Heart right ventricle (tissue), 16 donors: ENCODE data around the gene MINPP1. TPM values are rescaled to one million over a fixed set of nuclear protein-coding genes. Genes with fewer than 3 reads are reported as not detected.
A peak's percentile ranks its signal among the peaks of the same experiment; 100 is the strongest.

ENCODE experiments used
- ATAC-seq, 8 donors: fragments of 200-7000 bp; cut with Tn5 transposase; one replicate each; pipeline ENCODE4 v1.9.1; 2020; ENCODE audit warnings: mild to moderate bottlenecking in 8 of 8, moderate library complexity in 8 of 8, moderate number of reproducible peaks in 1 of 8
- DNase-seq, 2 donors: peaks; one replicate each; pipeline ENCODE4 v3.0.0-alpha.2; 2020
- H3K27ac ChIP-seq, 10 donors: fragments of 200-600 bp; sonication (generic) in 2 of 10; one replicate each; pipeline versions ENCODE4 v1.5.0 to v1.8.0; 2020 to 2022; ENCODE audit warnings: mild to moderate bottlenecking in 3 of 10
- H3K27me3 ChIP-seq, 7 donors: fragments of 200-600 bp; one replicate each; pipeline ENCODE4 v1.8.0; 2021 to 2022; ENCODE audit warnings: mild to moderate bottlenecking in 2 of 7
- H3K36me3 ChIP-seq, 9 donors: fragments of 200-600 bp; sonication (generic) in 1 of 9; one replicate each; pipeline versions ENCODE4 v1.5.0 to v1.8.0; 2020 to 2022; ENCODE audit warnings: mild to moderate bottlenecking in 2 of 9
- H3K4me1 ChIP-seq, 9 donors: fragments of 200-600 bp; sonication (generic) in 1 of 9; one replicate each; pipeline versions ENCODE4 v1.5.0 to v1.8.0; 2020 to 2022; ENCODE audit warnings: mild to moderate bottlenecking in 4 of 9
- H3K4me3 ChIP-seq, 10 donors: fragments of 200-600 bp; sonication (generic) in 2 of 10; one replicate each; pipeline versions ENCODE4 v1.5.0 to v1.8.0; 2020 to 2022; ENCODE audit warnings: mild to moderate bottlenecking in 7 of 10, moderate library complexity in 2 of 10
- H3K9me3 ChIP-seq, 11 donors: fragments of 200-600 bp in 10 of 11; sonication (generic) in 2 of 11; one replicate each; pipeline versions ENCODE4 v1.5.0 to v1.8.0; 2013 to 2022; ENCODE audit warnings: mild to moderate bottlenecking in 2 of 11, control low read depth in 1 of 11, moderate library complexity in 1 of 11
- WGBS, 2 donors: extraction: QIAGEN DNeasy Blood & Tissue Kit; methylation state at CpG; one replicate each; pipeline ENCODE4 v1.1.7; 2013; ENCODE audit warnings: inconsistent platforms in 1 of 2; 5-methylcytosine and 5-hydroxymethylcytosine counted together
- intact Hi-C, 10 donors: fragments of 100-400 bp; cut with DNase I; formaldehyde crosslinking; loops; one replicate each; pipeline versions ENCODE4 v1.11.1 to v1.14.2; 2022
- polyA plus RNA-seq, 2 donors: library from polyadenylated mRNA; stranded (reverse); fragments of 200-250 nt; gene quantifications; one replicate each; pipeline ENCODE4 v1.2.3, GENCODE V29; 2013
- total RNA-seq, 10 donors: library from RNA; stranded (reverse); fragmentation: NEBNext Ultra II Directional in 3 of 10; extraction: Animal tissue kit (Norgen Biotek cat#: 25700) in 3 of 10; gene quantifications; one replicate each; pipeline versions ENCODE4 v1.2.1 to v1.2.4, GENCODE V29; 2021 to 2023
- TF ChIP-seq, protein P1 (sequence below), 9 donors: fragments of 200-600 bp; sonication (generic) in 2 of 9; IDR thresholded peaks; one replicate each; pipeline versions ENCODE4 v1.5.0 to v1.8.0; 2021 to 2022; ENCODE audit warnings: antibody characterized with exemption in 9 of 9, mild to moderate bottlenecking in 5 of 9, moderate library complexity in 1 of 9
- donor health status: Arrhythmogenic right ventricular cardiomyopathy.
- donor health status: ischemic (EF 13 %, LVEDD 7.1; RV severe dilation, severe dysfunction).
- donor health status: healthy with polysubstance abuse.
- donor health status: DM: no; HTN: yes; CAD: no.
- donor health status: DM: no; HTN: no; CAD: no.
- donor health status: ischemic (EF 25% LVEDD 6.9; RV normal size, moderate dysfunction).
- donor health status: ischemic (EF 25% LVEDD 5.7; RV mildly dilated, moderate dysfunction).
- donor health status: healthy.
- donor health status: DM: yes; HTN: yes; CAD: no.
- donor health status: Ischemic cardiomyopathy.
- donor health status: ischemic (EF 35%, LVEDD 5.7; RV mildly dilated, moderate dysfunction).
- donor health status: nonischemic (EF 11% LVEDD 7.7; RV severe dilation, severe dysfunction).
- donor health status: DM: yes; HTN: yes; CAD: no.
- donor health status: PGD.
- donor health status: ischemic (EF 29% LVEDD 5.4; RV normal size, mild dysfunction).
- donor health status: nonischemic (EF 23%, LVEDD 6.1; RV moderate dilation, normal function).

Gene MINPP1
- total and polyA plus RNA-seq, 12 donors, result 4.3 to 8.7 (median 5.9) TPM

DNA sequence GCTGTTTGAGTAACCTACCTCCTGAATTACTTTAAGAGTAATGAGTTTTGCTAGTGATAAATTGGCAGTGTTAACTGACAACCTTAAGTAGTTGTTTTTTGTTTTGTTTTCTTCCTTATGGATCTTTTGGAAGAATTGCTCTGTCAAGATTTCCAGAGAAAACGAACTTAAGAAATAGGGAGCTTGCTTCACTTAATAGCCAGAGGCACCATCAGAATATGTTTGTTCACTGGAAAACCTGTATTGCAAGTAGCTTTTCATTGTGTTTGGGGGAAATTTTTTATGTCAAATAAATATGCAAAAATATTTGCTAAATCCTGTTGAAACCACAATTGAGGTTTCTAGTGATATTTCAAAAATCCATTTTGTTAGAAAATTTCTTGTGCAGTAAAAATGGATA, 89.5 kb downstream of the MINPP1 start:
- TF ChIP-seq, protein P1, sequence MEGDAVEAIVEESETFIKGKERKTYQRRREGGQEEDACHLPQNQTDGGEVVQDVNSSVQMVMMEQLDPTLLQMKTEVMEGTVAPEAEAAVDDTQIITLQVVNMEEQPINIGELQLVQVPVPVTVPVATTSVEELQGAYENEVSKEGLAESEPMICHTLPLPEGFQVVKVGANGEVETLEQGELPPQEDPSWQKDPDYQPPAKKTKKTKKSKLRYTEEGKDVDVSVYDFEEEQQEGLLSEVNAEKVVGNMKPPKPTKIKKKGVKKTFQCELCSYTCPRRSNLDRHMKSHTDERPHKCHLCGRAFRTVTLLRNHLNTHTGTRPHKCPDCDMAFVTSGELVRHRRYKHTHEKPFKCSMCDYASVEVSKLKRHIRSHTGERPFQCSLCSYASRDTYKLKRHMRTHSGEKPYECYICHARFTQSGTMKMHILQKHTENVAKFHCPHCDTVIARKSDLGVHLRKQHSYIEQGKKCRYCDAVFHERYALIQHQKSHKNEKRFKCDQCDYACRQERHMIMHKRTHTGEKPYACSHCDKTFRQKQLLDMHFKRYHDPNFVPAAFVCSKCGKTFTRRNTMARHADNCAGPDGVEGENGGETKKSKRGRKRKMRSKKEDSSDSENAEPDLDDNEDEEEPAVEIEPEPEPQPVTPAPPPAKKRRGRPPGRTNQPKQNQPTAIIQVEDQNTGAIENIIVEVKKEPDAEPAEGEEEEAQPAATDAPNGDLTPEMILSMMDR (IDR thresholded peaks at IDR 0.05), result no peak
- WGBS, 2 donors, result 74 to 88% methylated on average over 1 of the region's 1 CpG
- no peaks in the 10 kb centered on the region for H3K27me3 ChIP-seq

DNA sequence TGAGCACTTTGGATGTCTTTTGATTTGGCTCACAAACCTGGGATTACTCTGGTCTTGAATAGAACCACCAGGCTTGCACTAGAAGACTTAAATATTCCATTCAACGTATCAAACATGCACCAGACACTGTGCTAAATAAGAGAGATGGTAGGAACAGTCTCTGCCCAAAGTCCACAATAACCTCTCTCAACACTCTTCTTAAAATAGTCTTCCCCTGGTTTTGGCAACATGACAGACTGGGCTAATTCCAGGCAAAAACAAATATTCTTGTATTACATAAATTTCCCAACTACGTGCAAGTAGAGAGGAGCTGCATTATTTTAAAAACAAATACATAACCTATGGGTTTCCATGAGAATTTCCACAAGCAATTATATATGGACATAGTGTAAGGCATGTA, 90.2 kb downstream of the MINPP1 start:
- peak in 1 of 8 donors; percentile 46 for ATAC-seq

More for the DNA sequence above, 89.5 kb downstream of the MINPP1 start:
- Histone ChIP-seq H3K4me3 (no peak overlapping the region), H3K9me3 (no peaks in the 10 kb centered on the region), H3K27ac (no peak overlapping the region), H3K4me1 (peaks cover 0 to 7% (median 0%) of the 10 kb centered on the region in 9 donors), H3K36me3 (no peaks in the 10 kb centered on the region)
- DNase-seq (no peak), ATAC-seq (no peak)
- intact Hi-C loops, result no loop called here

DNA sequence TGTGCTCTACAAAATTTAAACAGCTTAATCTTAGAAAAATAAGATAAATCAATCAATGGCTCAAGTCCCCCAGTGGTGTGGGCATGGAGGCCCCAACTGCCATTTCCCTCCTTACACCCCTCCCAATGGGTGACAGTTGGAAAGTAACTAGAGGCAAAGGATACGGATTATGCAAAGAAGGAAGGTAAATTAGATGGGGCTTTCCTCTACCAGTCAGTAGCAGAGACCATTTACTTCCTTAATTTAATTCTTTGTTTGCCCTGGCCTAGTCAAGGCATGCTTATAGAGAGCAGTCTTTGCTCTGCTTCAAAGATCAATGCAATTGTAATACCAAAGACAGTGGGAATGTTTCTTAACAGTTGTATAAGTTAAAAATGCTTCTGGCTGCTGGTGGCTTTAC, 91.7 kb downstream of the MINPP1 start:
- ATAC-seq (no peak), DNase-seq (no peak)
- Histone ChIP-seq H3K27ac (no peak overlapping the region), H3K36me3 (no peaks in the 10 kb centered on the region), H3K27me3 (peaks cover 0 to 3% (median 0%) of the 10 kb centered on the region in 7 donors), H3K9me3 (no peaks in the 10 kb centered on the region), H3K4me1 (peaks cover 0 to 7% (median 0%) of the 10 kb centered on the region in 9 donors), H3K4me3 (no peak overlapping the region)
- TF ChIP-seq, protein P1 (IDR thresholded peaks at IDR 0.05), result no peak
- WGBS, 2 donors, result 75 to 85% methylated on average over 1 of the region's 1 CpG
- intact Hi-C loops, result no loop called here

More for the DNA sequence above, 90.2 kb downstream of the MINPP1 start:
- Histone ChIP-seq H3K9me3 (no peaks in the 10 kb centered on the region), H3K36me3 (no peaks in the 10 kb centered on the region), H3K27ac (no peak overlapping the region), H3K4me1 (peaks cover 0 to 7% (median 0%) of the 10 kb centered on the region in 9 donors), H3K27me3 (peaks cover 0 to 2% (median 0%) of the 10 kb centered on the region in 7 donors), H3K4me3 (no peak overlapping the region)
- TF ChIP-seq, protein P1 (IDR thresholded peaks at IDR 0.05), result no peak
- DNase-seq, result no peak
- intact Hi-C loops, result no loop called here
- WGBS, 2 donors, result 48 to 71% methylated on average over 2 of the region's 2 CpGs

DNA sequence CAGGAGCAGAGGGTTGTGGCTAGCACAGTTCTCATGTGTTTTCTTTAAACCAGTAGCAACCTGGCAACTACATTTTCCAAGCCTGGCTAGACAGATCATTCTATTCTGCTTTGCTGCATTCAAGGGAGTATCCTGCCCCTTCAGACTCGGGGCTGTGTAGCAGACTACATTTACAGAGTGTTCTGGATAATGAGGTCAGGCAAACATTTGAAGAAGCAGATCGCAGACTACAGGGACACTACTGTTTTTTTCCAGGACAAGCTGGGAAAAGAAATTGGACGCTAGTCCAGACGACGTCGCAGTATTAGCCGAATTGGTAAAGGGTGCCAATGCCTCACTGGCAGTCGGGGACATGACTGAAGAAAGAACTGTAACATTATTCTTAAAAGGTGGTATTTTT, 94.0 kb downstream of the MINPP1 start:
- ATAC-seq (peak in 2 of 8 donors; percentile 18 to 31), DNase-seq (no peak)
- peaks cover 0 to 7% (median 0%) of the 10 kb centered on the region in 9 donors for H3K4me1 ChIP-seq
- H3K9me3 ChIP-seq, result no peaks in the 10 kb centered on the region
- TF ChIP-seq, protein P1 (IDR thresholded peaks at IDR 0.05), result no peak
- H3K27ac ChIP-seq, result no peak overlapping the region
- no peaks in the 10 kb centered on the region for H3K36me3 ChIP-seq
- H3K27me3 ChIP-seq, result peaks cover 0 to 3% (median 0%) of the 10 kb centered on the region in 7 donors
- intact Hi-C loops, result no loop called here
- 69 to 73% methylated on average over 8 of the region's 8 CpGs for WGBS, 2 donors
- H3K4me3 ChIP-seq, result no peak overlapping the region
